Activated CD4-positive, alpha-beta T cell treated with anti-CD3 and anti-CD28 coated beads, Interleukin-2, amount 10 ng/mL, durations not matched to agents 7 days and 5 days (primary cell): ENCODE results near the gene ATG13. TPM values are rescaled to one million over a fixed set of nuclear protein-coding genes. Genes with fewer than 3 reads are reported as not detected.

ENCODE experiments used
- CTCF ChIA-PET: fragments of 350-600 bp; sonication (Branson Sonifier 250); formaldehyde crosslinking; loops from one replicate; lab custom pipeline; 2021; ENCODE audit warnings: antibody characterized with exemption; lab: Charles Lee
- POLR2A ChIA-PET: fragments of 350-600 bp; sonication (Branson Sonifier 250); formaldehyde crosslinking; loops from one replicate; lab custom pipeline; 2021; ENCODE audit warnings: antibody characterized with exemption; lab: Charles Lee
- DNase-seq: peaks from one replicate; pipeline ENCODE4 v3.0.0-alpha.2; 2020
- H3K27ac Mint-ChIP-seq: one replicate; pipeline ENCODE4 v1.8.0; 2021; ENCODE audit warnings: mild to moderate bottlenecking, moderate library complexity, mixed read lengths
- H3K27me3 Mint-ChIP-seq: one replicate; pipeline ENCODE4 v1.8.0; 2021; ENCODE audit warnings: mixed read lengths
- H3K36me3 Mint-ChIP-seq: one replicate; pipeline ENCODE4 v1.8.0; 2021; ENCODE audit warnings: low read depth, mixed read lengths
- H3K4me1 Mint-ChIP-seq: one replicate; pipeline ENCODE4 v1.8.0; 2021; ENCODE audit warnings: mixed read lengths
- H3K4me3 Mint-ChIP-seq: one replicate; pipeline ENCODE4 v1.8.0; 2021; ENCODE audit warnings: mild to moderate bottlenecking, moderate library complexity, mixed read lengths
- H3K9me3 Mint-ChIP-seq: one replicate; pipeline ENCODE4 v1.8.0; 2021; ENCODE audit warnings: mixed read lengths
- total RNA-seq, 2 experiments: library from RNA; stranded (reverse); gene quantifications; one replicate each; pipeline ENCODE4 v1.2.3, GENCODE V29; 2021

Gene ATG13
- total RNA-seq, 2 experiments from 2014 or later = 56.8 to 62.1 TPM

GRCh38 chr11:46612326-46612725 lies 5.0 kb upstream of the ATG13 start:
- DNase-seq = no peak
- Mint-ChIP-seq H3K4me1 (peaks cover 24% of the 10 kb centered on the region), H3K4me3 (no peak overlapping the region), H3K27me3 (no peaks in the 10 kb centered on the region), H3K27ac (no peak overlapping the region), H3K9me3 (no peaks in the 10 kb centered on the region), H3K36me3 (no peaks in the 10 kb centered on the region)
- ChIA-PET CTCF (interaction anchor here (0.6 to 1.2 kb wide), 3 partner anchors 12 to 179 kb away, joined by 3 read pairs; no protein-coding TSS in a partner anchor), POLR2A (no interaction called here)

DNA sequence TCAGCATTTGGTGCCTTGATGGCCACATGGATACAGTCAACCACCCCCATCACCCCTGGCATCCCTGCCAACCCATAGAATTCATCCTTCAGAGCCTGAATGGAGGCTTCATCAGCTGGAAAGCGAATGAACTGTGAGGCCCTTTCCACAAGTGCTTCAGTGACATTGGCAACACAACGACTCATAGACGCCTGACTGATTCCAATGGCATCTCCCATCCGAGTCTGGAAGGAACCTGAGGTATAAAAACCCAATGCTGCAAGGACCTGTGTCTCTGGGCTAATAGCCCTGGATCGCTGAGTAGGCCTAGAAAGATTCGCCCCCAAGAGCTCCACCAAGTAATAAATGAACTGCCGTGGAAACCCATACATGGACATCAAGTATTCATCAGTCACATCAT lies 1.6 kb upstream of the ATG13 start:
- H3K36me3 Mint-ChIP-seq = peaks cover 9% of the 10 kb centered on the region
- H3K9me3 Mint-ChIP-seq = no peaks in the 10 kb centered on the region
- H3K4me1 Mint-ChIP-seq = peaks cover 44% of the 10 kb centered on the region
- CTCF ChIA-PET = interaction anchor here (1.0 to 2.6 kb wide), 3 partner anchors 16 to 20 kb away, joined by 3 to 8 read pairs (median 5); no protein-coding TSS in a partner anchor
- no peak overlapping the region for H3K27ac Mint-ChIP-seq
- no peaks in the 10 kb centered on the region for H3K27me3 Mint-ChIP-seq
- POLR2A ChIA-PET = interaction anchor here (0.5 kb wide), 1 partner anchor 19 kb away, joined by 3 read pairs; no protein-coding TSS in a partner anchor
- peak overlapping the region; percentile 89 for H3K4me3 Mint-ChIP-seq
- no peak for DNase-seq

GRCh38 chr11:46616551-46617133 lies 711 bp upstream of the ATG13 start:
- peak overlapping the region; percentile 100 for H3K27ac Mint-ChIP-seq
- ChIA-PET POLR2A (interaction anchor here (0.7 kb wide), 1 partner anchor 255 kb away, joined by 3 read pairs; no protein-coding TSS in a partner anchor), CTCF (interaction anchor here (0.6 to 2.6 kb wide), 11 partner anchors 9 to 906 kb away, joined by 3 to 8 read pairs (median 3); no protein-coding TSS in a partner anchor)
- no peaks in the 10 kb centered on the region for H3K9me3 Mint-ChIP-seq
- DNase-seq = no peak
- H3K4me3 Mint-ChIP-seq = peak overlapping the region; percentile 89
- H3K27me3 Mint-ChIP-seq = no peaks in the 10 kb centered on the region
- H3K4me1 Mint-ChIP-seq = peaks cover 50% of the 10 kb centered on the region
- H3K36me3 Mint-ChIP-seq = peaks cover 16% of the 10 kb centered on the region

DNA sequence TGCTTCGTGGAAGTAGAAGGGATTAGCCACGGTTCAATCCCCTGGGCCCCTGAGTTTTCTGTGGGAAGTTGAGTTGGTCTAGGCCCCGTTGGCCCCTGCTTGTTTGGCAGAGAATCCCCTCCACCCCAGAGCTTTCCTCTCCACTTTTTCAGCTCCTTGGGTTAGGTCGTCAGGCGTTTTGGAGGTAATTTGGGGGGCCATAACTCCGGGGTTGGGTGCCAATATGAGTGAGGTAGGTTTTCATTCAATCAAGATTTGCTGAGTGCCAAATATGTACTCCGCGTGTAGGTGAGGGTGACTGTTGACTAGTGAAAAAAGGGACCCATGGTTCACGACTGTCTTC lies 590 bp downstream of the ATG13 start:
- Mint-ChIP-seq H3K4me3 (peak overlapping the region; percentile 89), H3K36me3 (peaks cover 24% of the 10 kb centered on the region), H3K27me3 (no peaks in the 10 kb centered on the region), H3K4me1 (peaks cover 46% of the 10 kb centered on the region), H3K27ac (peak overlapping the region; percentile 100), H3K9me3 (no peaks in the 10 kb centered on the region)
- ChIA-PET CTCF (interaction anchor here (0.7 to 2.6 kb wide), 16 partner anchors 9 to 266 kb away, joined by 3 to 8 read pairs (median 3); partner anchors contain the start of gene AMBRA1), POLR2A (interaction anchor here (0.6 kb wide), 2 partner anchors 261 to 1180 kb away, joined by 3 read pairs; no protein-coding TSS in a partner anchor)
- DNase-seq = no peak

DNA sequence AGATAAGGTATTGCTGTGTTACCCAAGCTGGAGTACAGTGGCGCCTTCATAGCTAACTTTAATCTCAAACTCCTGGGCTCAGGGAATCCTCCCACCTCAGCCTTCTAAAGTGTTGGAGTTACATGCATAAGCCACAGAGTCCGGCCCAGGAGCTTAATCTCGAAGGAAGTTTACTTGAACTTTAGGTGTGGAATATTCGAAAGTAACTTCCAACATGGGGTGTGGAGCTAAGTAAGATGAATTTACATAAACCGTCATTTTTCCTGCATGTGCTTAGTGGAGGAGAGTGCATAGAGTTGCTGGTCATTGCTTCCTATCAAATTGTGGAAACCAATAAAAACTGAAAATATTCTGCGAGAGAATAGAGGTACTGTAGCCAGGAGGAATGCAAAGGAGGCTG lies 1.5 kb downstream of the ATG13 start:
- ChIA-PET POLR2A (no interaction called here), CTCF (interaction anchor here (0.8 to 2.6 kb wide), 12 partner anchors 9 to 267 kb away, joined by 3 to 8 read pairs (median 4); partner anchors contain the start of gene AMBRA1)
- no peaks in the 10 kb centered on the region for H3K9me3 Mint-ChIP-seq
- no peaks in the 10 kb centered on the region for H3K27me3 Mint-ChIP-seq
- H3K4me1 Mint-ChIP-seq = peaks cover 46% of the 10 kb centered on the region
- peaks cover 24% of the 10 kb centered on the region for H3K36me3 Mint-ChIP-seq
- peak overlapping the region; percentile 4 for H3K4me3 Mint-ChIP-seq
- H3K27ac Mint-ChIP-seq = peak overlapping the region; percentile 63
- no peak for DNase-seq

- Mint-ChIP-seq H3K4me3 (no peak overlapping the region), H3K9me3 (no peaks in the 10 kb centered on the region), H3K27me3 (no peaks in the 10 kb centered on the region), H3K36me3 (peaks cover 38% of the 10 kb centered on the region), H3K4me1 (peaks cover 16% of the 10 kb centered on the region), H3K27ac (no peak overlapping the region)
- DNase-seq = no peak
- CTCF ChIA-PET = interaction anchor here (0.8 kb wide), 1 partner anchor 18 kb away, joined by 3 read pairs; no protein-coding TSS in a partner anchor
- POLR2A ChIA-PET = no interaction called here
Measured at GRCh38 chr11:46625406-46625805, 8.1 kb downstream of the ATG13 start.

DNA sequence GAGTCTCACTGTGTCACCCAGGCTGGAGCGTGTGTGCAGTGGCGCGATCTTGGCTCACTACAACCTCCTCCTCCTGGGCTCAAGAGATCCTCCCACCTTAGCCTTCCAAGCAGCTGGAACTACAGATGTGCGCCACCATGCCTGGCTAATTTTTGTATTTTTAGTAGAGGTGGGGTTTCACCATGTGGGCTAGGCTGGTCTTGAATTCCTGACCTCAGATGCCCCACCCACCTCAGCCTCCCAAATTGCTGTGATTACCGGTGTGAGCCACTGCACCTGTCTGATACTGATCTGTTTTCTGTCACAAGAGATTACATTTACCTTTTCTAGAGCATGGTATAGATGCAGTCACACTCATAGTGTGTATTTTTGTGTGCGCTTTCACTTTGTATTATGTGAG lies 11.6 kb downstream of the ATG13 start:
- ChIA-PET POLR2A (no interaction called here), CTCF (interaction anchor here (1.0 kb wide), 1 partner anchor 42 kb away, joined by 3 read pairs; no protein-coding TSS in a partner anchor)
- DNase-seq = no peak
- H3K4me1 Mint-ChIP-seq = peaks cover 10% of the 10 kb centered on the region
- H3K27ac Mint-ChIP-seq = no peak overlapping the region
- H3K27me3 Mint-ChIP-seq = no peaks in the 10 kb centered on the region
- no peak overlapping the region for H3K4me3 Mint-ChIP-seq
- H3K36me3 Mint-ChIP-seq = peaks cover 26% of the 10 kb centered on the region
- no peaks in the 10 kb centered on the region for H3K9me3 Mint-ChIP-seq

- peaks cover 22% of the 10 kb centered on the region for H3K36me3 Mint-ChIP-seq
- no peaks in the 10 kb centered on the region for H3K9me3 Mint-ChIP-seq
- H3K27ac Mint-ChIP-seq = no peak overlapping the region
- CTCF ChIA-PET = interaction anchor here (0.7 to 2.0 kb wide), 4 partner anchors 14 to 1014 kb away, joined by 3 to 8 read pairs (median 4); partner anchors contain the start of genes ATG13 and HARBI1
- H3K4me3 Mint-ChIP-seq = no peak overlapping the region
- POLR2A ChIA-PET = no interaction called here
- H3K4me1 Mint-ChIP-seq = peaks cover 10% of the 10 kb centered on the region
- H3K27me3 Mint-ChIP-seq = no peaks in the 10 kb centered on the region
- DNase-seq = no peak
Measured at GRCh38 chr11:46630237-46630636, 12.9 kb downstream of the ATG13 start.

- no peak for DNase-seq
- ChIA-PET POLR2A (no interaction called here), CTCF (interaction anchor here (0.6 to 2.0 kb wide), 2 partner anchors 13 to 15 kb away, joined by 3 to 8 read pairs; partner anchors contain the start of genes ATG13 and HARBI1)
- Mint-ChIP-seq H3K27me3 (no peaks in the 10 kb centered on the region), H3K36me3 (peaks cover 13% of the 10 kb centered on the region), H3K4me3 (no peak overlapping the region), H3K27ac (no peak overlapping the region), H3K9me3 (no peaks in the 10 kb centered on the region), H3K4me1 (peaks cover 10% of the 10 kb centered on the region)
Measured at GRCh38 chr11:46631676-46632075, 14.3 kb downstream of the ATG13 start.

DNA sequence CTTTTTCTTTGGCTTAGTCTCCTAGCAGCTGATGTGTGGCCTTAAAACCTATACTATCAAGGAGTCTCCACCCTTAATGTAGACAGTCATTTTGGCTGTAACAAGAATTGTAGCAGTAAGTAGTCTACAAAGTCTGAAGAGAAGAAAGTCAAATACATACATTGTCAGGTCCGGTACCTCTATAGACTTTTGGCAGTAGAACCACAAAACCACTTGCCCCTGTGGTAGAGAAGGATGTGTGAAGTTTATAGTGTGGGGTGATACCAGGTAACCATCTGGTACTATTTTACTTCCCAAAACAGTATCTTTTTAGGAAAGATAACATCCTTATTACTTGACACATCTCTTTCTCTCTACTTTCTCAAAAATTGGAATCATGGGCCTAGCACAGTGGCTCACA lies 15.1 kb downstream of the ATG13 start:
- H3K4me3 Mint-ChIP-seq = no peak overlapping the region
- CTCF ChIA-PET = interaction anchor here (2.0 kb wide), 1 partner anchor 16 kb away, joined by 8 read pairs; the partner anchor contains the start of genes ATG13 and HARBI1
- POLR2A ChIA-PET = no interaction called here
- no peak overlapping the region for H3K27ac Mint-ChIP-seq
- H3K27me3 Mint-ChIP-seq = no peaks in the 10 kb centered on the region
- DNase-seq = no peak
- peaks cover 10% of the 10 kb centered on the region for H3K4me1 Mint-ChIP-seq
- peaks cover 13% of the 10 kb centered on the region for H3K36me3 Mint-ChIP-seq
- no peaks in the 10 kb centered on the region for H3K9me3 Mint-ChIP-seq

DNA sequence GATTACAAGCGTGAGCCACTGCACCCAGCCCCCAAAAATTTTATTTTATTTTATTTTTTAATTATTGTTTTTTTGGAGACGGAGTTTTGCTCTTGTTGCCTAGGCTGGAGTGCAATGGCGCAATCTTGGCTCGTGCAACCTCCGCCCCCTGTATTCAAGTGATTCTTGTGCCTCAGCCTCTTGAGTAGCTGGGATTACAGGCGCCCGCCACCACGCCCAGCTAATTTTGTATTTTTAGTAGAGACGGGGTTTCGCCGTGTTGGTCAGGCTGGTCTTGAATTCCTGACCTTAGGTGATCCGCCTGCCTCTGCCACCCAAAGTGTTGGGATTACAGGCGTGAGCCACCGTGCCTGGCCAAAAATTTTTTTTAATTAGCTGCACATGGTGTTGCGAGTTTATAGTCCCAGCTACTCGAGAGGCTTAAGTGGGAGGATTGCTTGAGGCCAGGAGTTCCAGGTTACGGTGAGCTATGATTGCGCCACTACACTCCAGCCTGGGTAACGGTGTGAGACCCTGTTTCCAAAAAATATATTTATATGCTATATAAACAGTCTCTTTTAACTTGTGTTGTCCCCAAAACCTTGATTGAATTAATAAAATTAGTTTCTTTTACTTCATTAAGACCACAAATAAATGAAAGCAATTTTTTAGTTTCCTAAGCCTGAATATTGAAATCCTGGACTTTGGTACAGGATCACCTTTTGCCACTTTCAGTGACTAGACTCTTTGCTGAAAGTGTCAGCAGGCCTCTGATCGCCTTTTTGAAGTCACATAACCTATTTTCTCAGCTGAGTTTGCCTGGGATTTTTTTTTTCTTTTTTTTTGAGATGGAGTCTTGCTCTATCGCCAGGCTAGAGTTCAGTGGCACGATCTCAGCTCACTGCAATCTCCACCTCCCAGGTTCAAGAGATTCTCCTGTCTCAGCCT lies 16.2 kb downstream of the ATG13 start:
- Mint-ChIP-seq H3K36me3 (peaks cover 17% of the 10 kb centered on the region), H3K27ac (no peak overlapping the region), H3K27me3 (no peaks in the 10 kb centered on the region), H3K9me3 (peaks cover 2% of the 10 kb centered on the region), H3K4me1 (peaks cover 12% of the 10 kb centered on the region), H3K4me3 (no peak overlapping the region)
- ChIA-PET CTCF (interaction anchor here (0.6 to 2.1 kb wide), 5 partner anchors 9 to 967 kb away, joined by 3 to 8 read pairs (median 4); partner anchors contain the start of genes ATG13 and HARBI1), POLR2A (no interaction called here)
- no peak for DNase-seq

DNA sequence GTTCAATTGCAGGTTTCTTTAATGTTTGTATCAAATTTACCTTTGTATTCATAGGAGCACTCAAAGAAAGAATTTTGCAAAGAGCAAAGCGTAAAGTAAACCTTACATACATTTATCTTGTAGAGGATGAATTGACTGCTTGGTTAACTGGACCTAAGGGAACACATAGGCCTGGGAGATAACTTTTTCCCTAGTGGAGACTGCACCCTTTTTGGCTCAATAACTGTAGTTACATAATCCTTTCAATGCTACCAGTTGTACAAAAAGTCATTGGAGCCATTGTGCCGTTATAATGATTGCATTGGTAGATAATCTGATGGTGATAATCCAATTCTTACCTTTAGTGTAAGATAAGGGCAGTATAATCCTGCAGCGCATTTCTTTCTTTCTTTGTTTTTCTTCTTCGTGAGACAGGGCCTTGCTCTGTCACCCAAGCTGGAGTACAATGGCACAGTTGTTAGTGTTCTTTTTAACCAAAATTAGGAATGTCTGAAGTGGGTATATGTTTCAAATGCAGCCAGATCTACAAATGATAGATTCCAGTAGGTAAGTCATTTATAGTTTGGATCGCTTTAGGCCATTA lies 18.3 kb downstream of the ATG13 start:
- H3K27ac Mint-ChIP-seq = no peak overlapping the region
- H3K27me3 Mint-ChIP-seq = no peaks in the 10 kb centered on the region
- no peak for DNase-seq
- H3K9me3 Mint-ChIP-seq = peaks cover 6% of the 10 kb centered on the region
- peaks cover 16% of the 10 kb centered on the region for H3K4me1 Mint-ChIP-seq
- peaks cover 25% of the 10 kb centered on the region for H3K36me3 Mint-ChIP-seq
- no peak overlapping the region for H3K4me3 Mint-ChIP-seq
- ChIA-PET POLR2A (no interaction called here), CTCF (no interaction called here)
